GM12878 (cell line): ENCODE measurements around the gene CUL1.

Experiments used
- CEBPB ChIP-seq, 2 experiments: fragments of 150-350 bp in 1 of 2; IDR thresholded peaks; 2 replicates each; pipeline ENCODE4 v1.6.1; 2012 to 2014; ENCODE audit warnings: low read depth in 2 of 2, low read length in 2 of 2, borderline replicate concordance in 1 of 2, inconsistent platforms in 1 of 2
- CTCF ChIP-seq, 3 experiments: IDR thresholded peaks in 2 of 3; conservative IDR thresholded peaks in 1 of 3; 2 replicates each; pipeline ENCODE4 v1.5.1; 2011; ENCODE audit warnings: low read depth in 3 of 3, low read length in 3 of 3, mild to moderate bottlenecking in 3 of 3, control low read depth in 2 of 3, moderate library complexity in 2 of 3, inconsistent platforms in 1 of 3, mixed read lengths in 1 of 3; ENCODE audit not compliant: control insufficient read depth in 2 of 3, insufficient read depth in 1 of 3; ENCODE audit errors: extremely low read depth in 1 of 3
- E2F4 ChIP-seq: IDR thresholded peaks from 2 replicates; pipeline ENCODE4 v1.6.1; 2012; ENCODE audit warnings: low read depth, low read length, improper control_type of control experiment
- IRF3 ChIP-seq: fragments of 450-650 bp; IDR thresholded peaks from 2 replicates; pipeline ENCODE4 v1.6.1; 2014; ENCODE audit warnings: mild to moderate bottlenecking
- PAX8 ChIP-seq: fragments of 450-650 bp; IDR thresholded peaks from 2 replicates; pipeline ENCODE4 v1.6.1; 2017; ENCODE audit warnings: mild to moderate bottlenecking, moderate library complexity
- PBX3 ChIP-seq: IDR thresholded peaks from 2 replicates; pipeline ENCODE4 v1.6.1; 2011; ENCODE audit warnings: mild to moderate bottlenecking, low read depth, low read length, moderate library complexity; ENCODE audit not compliant: insufficient replicate concordance
- RAD21 ChIP-seq: IDR thresholded peaks from 2 replicates; pipeline ENCODE4 v1.6.1; 2011; ENCODE audit warnings: mild to moderate bottlenecking, low read depth, low read length, moderate library complexity; ENCODE audit not compliant: insufficient read depth
- RFX5 ChIP-seq: IDR thresholded peaks from 2 replicates; pipeline ENCODE4 v1.6.1; 2011; ENCODE audit warnings: low read depth, low read length, improper control_type of control experiment
- SIX5 ChIP-seq: IDR thresholded peaks from 2 replicates; pipeline ENCODE4 v1.6.1; 2011; ENCODE audit warnings: mild to moderate bottlenecking, low read depth, low read length, moderate library complexity; ENCODE audit not compliant: severe bottlenecking
- SP1 ChIP-seq: IDR thresholded peaks from one replicate; pipeline ENCODE4 v1.6.1; 2011; ENCODE audit warnings: low read depth, low read length
- USF2 ChIP-seq: IDR thresholded peaks from 2 replicates; pipeline ENCODE4 v1.6.1; 2011; ENCODE audit warnings: low read depth, low read length, improper control_type of control experiment, borderline replicate concordance

- no peak for TF ChIP-seq CTCF (IDR thresholded peaks at IDR 0.05 in 2 of 3, conservative IDR thresholded peaks at IDR 0.05 in 1 of 3; ENCODE audit: control insufficient read depth in 2 of 3, extremely low read depth in 1 of 3, insufficient read depth in 1 of 3, low read depth in 3 of 3, low read length in 3 of 3)
- no peak for TF ChIP-seq PBX3
- no peak for TF ChIP-seq IRF3
- no peak for TF ChIP-seq RFX5
- TF ChIP-seq USF2 = no peak
- no peak for TF ChIP-seq E2F4
- no peak for TF ChIP-seq SP1
- no peak for TF ChIP-seq CEBPB (IDR thresholded peaks at IDR 0.05; ENCODE audit: borderline replicate concordance in 1 of 2, low read depth in 2 of 2, low read length in 2 of 2)
- no peak for TF ChIP-seq SIX5
- no peak for TF ChIP-seq PAX8
- TF ChIP-seq RAD21 = no peak
These were observed 122.7 kb downstream of the CUL1 start for GRCh38 chr7:148821422-148821821.
